CD4-positive, alpha-beta T cell treated with Interleukin-17A for 1 hour (primary cell): Measurements from ENCODE around the gene TSPAN5.
A peak's percentile ranks its signal among the peaks of the same experiment; 100 is the strongest.

Source experiments
- DNase-seq: peaks from one replicate; pipeline ENCODE4 v3.0.0-alpha.2; 2020

Gene TSPAN5

GRCh38 chr4:98642991-98643426 is 15.4 kb downstream of the TSPAN5 start:
- DNase-seq, result peak; percentile 26

- DNase-seq, result no peak
Measured at GRCh38 chr4:98641906-98642668, 16.3 kb downstream of the TSPAN5 start.

GRCh38 chr4:98641376-98641775 is 17.0 kb downstream of the TSPAN5 start:
- no peak for DNase-seq

GRCh38 chr4:98639523-98639922 is 18.9 kb downstream of the TSPAN5 start:
- DNase-seq, result peak; percentile 55

GRCh38 chr4:98639108-98639507 is 19.3 kb downstream of the TSPAN5 start:
- DNase-seq, result no peak

- no peak for DNase-seq
Measured at GRCh38 chr4:98638661-98639060, 19.8 kb downstream of the TSPAN5 start.

- DNase-seq, result no peak
Measured at GRCh38 chr4:98634061-98634460, 24.4 kb downstream of the TSPAN5 start.

- no peak for DNase-seq
Measured at GRCh38 chr4:98633159-98633558, 25.3 kb downstream of the TSPAN5 start.

- DNase-seq, result no peak
Measured at GRCh38 chr4:98632258-98632657, 26.2 kb downstream of the TSPAN5 start.

GRCh38 chr4:98631506-98631905 is 26.9 kb downstream of the TSPAN5 start:
- no peak for DNase-seq

GRCh38 chr4:98630737-98631454 is 27.5 kb downstream of the TSPAN5 start:
- DNase-seq, result no peak

- DNase-seq, result no peak
Measured at GRCh38 chr4:98627531-98628257, 30.7 kb downstream of the TSPAN5 start.

- no peak for DNase-seq
Measured at GRCh38 chr4:98626350-98626749, 32.1 kb downstream of the TSPAN5 start.

GRCh38 chr4:98625920-98626319 is 32.5 kb downstream of the TSPAN5 start:
- DNase-seq, result no peak

- DNase-seq, result no peak
Measured at GRCh38 chr4:98625399-98625798, 33.0 kb downstream of the TSPAN5 start.

- no peak for DNase-seq
Measured at GRCh38 chr4:98624642-98625041, 33.8 kb downstream of the TSPAN5 start.

- DNase-seq, result no peak
Measured at GRCh38 chr4:98624144-98624543, 34.3 kb downstream of the TSPAN5 start.

GRCh38 chr4:98623126-98623802 is 35.1 kb downstream of the TSPAN5 start:
- DNase-seq, result no peak

GRCh38 chr4:98620087-98620784 is 38.2 kb downstream of the TSPAN5 start:
- no peak for DNase-seq

- no peak for DNase-seq
Measured at GRCh38 chr4:98619180-98619579, 39.2 kb downstream of the TSPAN5 start.

- DNase-seq, result no peak
Measured at GRCh38 chr4:98618680-98619079, 39.7 kb downstream of the TSPAN5 start.

GRCh38 chr4:98617358-98618047 is 40.9 kb downstream of the TSPAN5 start:
- no peak for DNase-seq
